Liver (tissue), 9 donors: ENCODE measurements around the gene EIF4A2. TPM values are rescaled to one million over a fixed set of nuclear protein-coding genes. Genes with fewer than 3 reads are reported as not detected.
A peak's percentile ranks its signal among the peaks of the same experiment; 100 is the strongest.

Experiments used
- DNase-seq: peaks from one replicate; pipeline ENCODE4 v3.0.0-alpha.2; 2017; ENCODE audit warnings: low spot score
- H3K27ac ChIP-seq, 2 donors: one replicate each; pipeline ENCODE4 v1.7.0; 2013; ENCODE audit warnings: inconsistent platforms in 2 of 2, low read length in 2 of 2, control low read depth in 1 of 2, low read depth in 1 of 2, mild to moderate bottlenecking in 1 of 2
- H3K27me3 ChIP-seq, 4 donors: one replicate each; pipeline versions ENCODE4 v1.6.1 to v1.7.0; 2013; ENCODE audit warnings: low read length in 3 of 4, inconsistent platforms in 1 of 4, mild to moderate bottlenecking in 1 of 4, moderate library complexity in 1 of 4; ENCODE audit not compliant: control insufficient read depth in 4 of 4, insufficient read depth in 4 of 4
- H3K36me3 ChIP-seq, 4 donors: one replicate each; pipeline versions ENCODE4 v1.6.1 to v1.7.0; 2013; ENCODE audit warnings: low read length in 3 of 4, mild to moderate bottlenecking in 3 of 4, low read depth in 1 of 4, moderate library complexity in 1 of 4; ENCODE audit not compliant: control insufficient read depth in 4 of 4, insufficient read depth in 3 of 4
- H3K4me1 ChIP-seq, 4 donors: one replicate each; pipeline versions ENCODE4 v1.6.1 to v1.7.0; 2013; ENCODE audit warnings: low read length in 3 of 4, mild to moderate bottlenecking in 3 of 4, moderate library complexity in 1 of 4; ENCODE audit not compliant: control insufficient read depth in 4 of 4, insufficient read depth in 4 of 4
- H3K4me3 ChIP-seq, 3 donors: one replicate each; pipeline versions ENCODE4 v1.6.1 to v1.7.0; 2013; ENCODE audit warnings: low read length in 3 of 3, control low read depth in 1 of 3, low read depth in 1 of 3, mild to moderate bottlenecking in 1 of 3
- H3K9ac ChIP-seq, 2 donors: one replicate each; pipeline ENCODE4 v1.7.0; 2013; ENCODE audit warnings: low read length in 2 of 2, mild to moderate bottlenecking in 2 of 2, moderate library complexity in 2 of 2, control low read depth in 1 of 2, low read depth in 1 of 2
- H3K9me3 ChIP-seq, 4 donors: one replicate each; pipeline versions ENCODE4 v1.6.1 to v1.7.0; 2013; ENCODE audit warnings: low read length in 3 of 4; ENCODE audit not compliant: control insufficient read depth in 4 of 4
- ATF3 ChIP-seq: IDR thresholded peaks from 2 replicates; pipeline ENCODE4 v1.6.1; 2016; ENCODE audit warnings: antibody characterized with exemption
- CTCF ChIP-seq: fragments of 150-350 bp; IDR thresholded peaks from 2 replicates; pipeline ENCODE4 v1.5.1; 2017; ENCODE audit warnings: improper control_type of control experiment, low read depth, low read length; ENCODE audit not compliant: missing input control
- EGR1 ChIP-seq, 2 donors: IDR thresholded peaks; 2 replicates each; pipeline ENCODE4 v1.6.1; 2016 to 2018; ENCODE audit warnings: antibody characterized with exemption in 2 of 2, low read depth in 2 of 2
- FOXA1 ChIP-seq: IDR thresholded peaks from 2 replicates; pipeline ENCODE4 v1.6.1; 2016; ENCODE audit warnings: antibody characterized with exemption
- FOXA2 ChIP-seq: IDR thresholded peaks from 2 replicates; pipeline ENCODE4 v1.6.1; 2016; ENCODE audit warnings: antibody characterized with exemption
- GABPA ChIP-seq, 2 donors: IDR thresholded peaks in 1 of 2; conservative IDR thresholded peaks in 1 of 2; 2 replicates each; pipeline ENCODE4 v1.6.1; 2016; ENCODE audit warnings: antibody characterized with exemption in 2 of 2, mild to moderate bottlenecking in 1 of 2, moderate library complexity in 1 of 2
- HNF4A ChIP-seq, 2 donors: conservative IDR thresholded peaks; 2 replicates each; pipeline ENCODE4 v1.6.1; 2016; ENCODE audit warnings: antibody characterized with exemption in 2 of 2, mild to moderate bottlenecking in 2 of 2
- HNF4G ChIP-seq: IDR thresholded peaks from 2 replicates; pipeline ENCODE4 v1.6.1; 2016; ENCODE audit warnings: antibody characterized with exemption
- JUND ChIP-seq, 2 donors: IDR thresholded peaks; 2 replicates each; pipeline ENCODE4 v1.6.1; 2016; ENCODE audit warnings: antibody characterized with exemption in 2 of 2
- MAX ChIP-seq: IDR thresholded peaks from 2 replicates; pipeline ENCODE4 v1.6.1; 2016; ENCODE audit warnings: antibody characterized with exemption
- NR2F2 ChIP-seq: IDR thresholded peaks from 2 replicates; pipeline ENCODE4 v1.6.1; 2016; ENCODE audit warnings: antibody characterized with exemption
- RAD21 ChIP-seq, 2 donors: IDR thresholded peaks; 2 replicates each; pipeline ENCODE4 v1.6.1; 2016; ENCODE audit warnings: antibody characterized with exemption in 2 of 2, mild to moderate bottlenecking in 2 of 2
- REST ChIP-seq: IDR thresholded peaks from 2 replicates; pipeline ENCODE4 v1.6.1; 2016; ENCODE audit warnings: antibody characterized with exemption, mild to moderate bottlenecking
- RXRA ChIP-seq, 2 donors: IDR thresholded peaks; 2 replicates each; pipeline ENCODE4 v1.6.1; 2017 to 2018; ENCODE audit warnings: antibody characterized with exemption in 2 of 2, mild to moderate bottlenecking in 1 of 2
- SP1 ChIP-seq: IDR thresholded peaks from 2 replicates; pipeline ENCODE4 v1.6.1; 2018; ENCODE audit warnings: antibody characterized with exemption, mild to moderate bottlenecking
- TAF1 ChIP-seq: conservative IDR thresholded peaks from 2 replicates; pipeline ENCODE4 v1.6.1; 2016; ENCODE audit warnings: antibody characterized with exemption, mild to moderate bottlenecking
- YY1 ChIP-seq: IDR thresholded peaks from 2 replicates; pipeline ENCODE4 v1.6.1; 2016; ENCODE audit warnings: antibody characterized with exemption, mild to moderate bottlenecking
- ZBTB33 ChIP-seq: IDR thresholded peaks from 2 replicates; pipeline ENCODE4 v1.6.1; 2016; ENCODE audit warnings: antibody characterized with exemption
- WGBS: extraction: QIAGEN DNeasy Blood & Tissue Kit; methylation state at CpG from one replicate; pipeline ENCODE4 v1.1.7; 2013; 5-methylcytosine and 5-hydroxymethylcytosine counted together
- polyA plus RNA-seq, 2 donors: library from polyadenylated mRNA; stranded (reverse) in 1 of 2; unstranded in 1 of 2; fragments of 200-250 nt in 1 of 2; fragments of >200 nt in 1 of 2; fragmentation: Nextera tagmentation in 1 of 2; extraction: Ambion mirVana in 1 of 2; gene quantifications; one replicate each; pipeline versions ENCODE4 v1.2.1 to v1.2.3, GENCODE V29; 2013 to 2015
- total RNA-seq, 2 donors: library from RNA; depleted of rRNA; stranded (reverse); fragments of >200 nt; gene quantifications; one replicate each; pipeline ENCODE4 v1.2.3, GENCODE V29; 2014
- donor health status: healthy.
- donor health status: healthy.
- donor health status: healthy.
- donor health status: healthy.
- donor health status: healthy.

Gene EIF4A2
- total and polyA plus RNA-seq, 4 donors: 81.4 to 373 (median 172) TPM

GRCh38 chr3:186826410-186826975 lies 43.1 kb downstream of the EIF4A2 start:
- H3K4me3 ChIP-seq: peak overlapping the region in 1 of 3 donors; percentile 79
- peaks cover 0 to 3% (median 1%) of the 10 kb centered on the region in 4 donors for H3K27me3 ChIP-seq
- DNase-seq: no peak
- H3K9me3 ChIP-seq: no peaks in the 10 kb centered on the region
- H3K4me1 ChIP-seq: peaks cover 0 to 10% (median 8%) of the 10 kb centered on the region in 4 donors
- H3K36me3 ChIP-seq: no peaks in the 10 kb centered on the region
- no peak overlapping the region for H3K27ac ChIP-seq
- TF ChIP-seq CTCF (no peak), REST (no peak), SP1 (no peak), HNF4A (conservative IDR thresholded peaks at IDR 0.05) (no peak), TAF1 (no peak), JUND (IDR thresholded peaks at IDR 0.05) (no peak), HNF4G (no peak), RAD21 (IDR thresholded peaks at IDR 0.05) (no peak), FOXA1 (no peak), NR2F2 (no peak), MAX (no peak), YY1 (no peak), ZBTB33 (no peak), RXRA (IDR thresholded peaks at IDR 0.05) (no peak), EGR1 (IDR thresholded peaks at IDR 0.05; ENCODE audit: low read depth in 2 of 2) (no peak), GABPA (IDR thresholded peaks at IDR 0.05 in 1 of 2, conservative IDR thresholded peaks at IDR 0.05 in 1 of 2) (no peak), ATF3 (no peak), FOXA2 (no peak)
- WGBS: 21% methylated on average over 14 of the region's 14 CpGs
- H3K9ac ChIP-seq: no peak overlapping the region
